ENCODE measurements around the gene MYBBP1A. TPM values are rescaled to one million over a fixed set of nuclear protein-coding genes. Genes with fewer than 3 reads are reported as not detected.

The MYBBP1A gene
- total RNA-seq, 2 experiments from 2014 or later: 58.0 to 58.2 TPM

DNA sequence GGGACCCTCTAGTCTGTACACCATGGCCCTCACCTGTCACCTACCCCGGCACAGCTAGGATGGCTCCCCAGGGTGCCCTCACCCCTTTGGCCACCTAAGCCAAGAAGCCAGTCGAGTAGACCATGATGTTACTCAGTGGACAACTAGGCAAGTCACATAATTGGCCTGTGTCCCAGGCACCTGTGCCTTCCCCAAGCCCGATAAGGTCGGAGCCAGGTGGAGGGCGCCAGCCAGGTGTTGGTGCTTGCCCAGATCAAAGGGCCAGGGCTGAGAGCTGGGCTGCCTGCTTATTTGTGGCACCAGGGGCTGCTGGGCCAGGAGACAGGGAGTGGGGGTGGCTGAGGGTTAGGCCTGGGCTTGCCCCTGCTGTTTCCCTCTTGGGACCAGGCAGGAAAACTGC lies 39.7 kb downstream of the MYBBP1A start:
- Histone ChIP-seq H3K27ac (ENCODE audit: low read depth in 1 of 2, low read length in 2 of 2) (no peak overlapping the region), H3K9me3 (ENCODE audit: control insufficient read depth in 1 of 2, insufficient read depth in 1 of 2, low read length in 2 of 2) (no peaks in the 10 kb centered on the region), H3K27me3 (ENCODE audit: control insufficient read depth in 1 of 2, insufficient read depth in 2 of 2, low read length in 2 of 2) (no peaks in the 10 kb centered on the region), H3K36me3 (ENCODE audit: insufficient read depth, low read length) (no peaks in the 10 kb centered on the region), H3K4me1 (ENCODE audit: insufficient read depth, low read length) (no peaks in the 10 kb centered on the region), H3K4me3 (ENCODE audit: low read length) (no peak overlapping the region)
- Mint-ChIP-seq H3K27ac (no peak overlapping the region), H3K36me3 (ENCODE audit: low read depth) (no peaks in the 10 kb centered on the region), H3K4me1 (ENCODE audit: low read depth) (no peaks in the 10 kb centered on the region), H3K4me3 (no peak overlapping the region), H3K9me3 (no peaks in the 10 kb centered on the region), H3K27me3 (no peaks in the 10 kb centered on the region)
- intact Hi-C loops (cut with DNase I, micrococcal nuclease): no loop called here
- no peak for ATAC-seq (ENCODE audit: poor library complexity)
- no peak for DNase-seq
- POLR2A ChIA-PET: no interaction called here
- CTCF ChIA-PET: no interaction called here
- TF ChIP-seq, protein P1, sequence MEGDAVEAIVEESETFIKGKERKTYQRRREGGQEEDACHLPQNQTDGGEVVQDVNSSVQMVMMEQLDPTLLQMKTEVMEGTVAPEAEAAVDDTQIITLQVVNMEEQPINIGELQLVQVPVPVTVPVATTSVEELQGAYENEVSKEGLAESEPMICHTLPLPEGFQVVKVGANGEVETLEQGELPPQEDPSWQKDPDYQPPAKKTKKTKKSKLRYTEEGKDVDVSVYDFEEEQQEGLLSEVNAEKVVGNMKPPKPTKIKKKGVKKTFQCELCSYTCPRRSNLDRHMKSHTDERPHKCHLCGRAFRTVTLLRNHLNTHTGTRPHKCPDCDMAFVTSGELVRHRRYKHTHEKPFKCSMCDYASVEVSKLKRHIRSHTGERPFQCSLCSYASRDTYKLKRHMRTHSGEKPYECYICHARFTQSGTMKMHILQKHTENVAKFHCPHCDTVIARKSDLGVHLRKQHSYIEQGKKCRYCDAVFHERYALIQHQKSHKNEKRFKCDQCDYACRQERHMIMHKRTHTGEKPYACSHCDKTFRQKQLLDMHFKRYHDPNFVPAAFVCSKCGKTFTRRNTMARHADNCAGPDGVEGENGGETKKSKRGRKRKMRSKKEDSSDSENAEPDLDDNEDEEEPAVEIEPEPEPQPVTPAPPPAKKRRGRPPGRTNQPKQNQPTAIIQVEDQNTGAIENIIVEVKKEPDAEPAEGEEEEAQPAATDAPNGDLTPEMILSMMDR (IDR thresholded peaks at IDR 0.05): no peak

DNA sequence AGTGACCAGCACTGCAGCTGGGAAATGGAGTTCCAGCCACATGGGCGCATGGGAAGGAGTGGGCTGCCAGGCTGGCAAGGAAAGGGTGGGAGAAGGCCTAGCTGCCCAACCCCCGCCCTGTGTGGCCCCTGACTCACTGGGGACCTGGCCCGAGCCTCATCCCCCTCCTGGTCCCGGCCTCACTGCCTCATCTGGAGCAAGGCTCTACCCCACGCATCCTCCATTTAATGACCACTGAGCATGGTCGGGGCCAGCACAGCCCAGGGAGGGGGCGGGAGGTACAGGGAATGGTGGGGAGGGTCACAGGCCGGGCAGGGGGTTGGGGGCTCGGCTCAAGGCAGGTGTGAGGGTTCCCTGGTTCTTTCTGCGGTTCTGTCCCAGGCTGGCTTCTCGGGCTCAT lies 40.4 kb downstream of the MYBBP1A start:
- Mint-ChIP-seq H3K36me3 (ENCODE audit: low read depth) (no peaks in the 10 kb centered on the region), H3K4me1 (ENCODE audit: low read depth) (peaks cover under 1% of the 10 kb centered on the region), H3K27ac (no peak overlapping the region), H3K4me3 (no peak overlapping the region), H3K27me3 (no peaks in the 10 kb centered on the region), H3K9me3 (no peaks in the 10 kb centered on the region)
- Histone ChIP-seq H3K27me3 (ENCODE audit: control insufficient read depth in 1 of 2, insufficient read depth in 2 of 2, low read length in 2 of 2) (no peaks in the 10 kb centered on the region), H3K9me3 (ENCODE audit: control insufficient read depth in 1 of 2, insufficient read depth in 1 of 2, low read length in 2 of 2) (no peaks in the 10 kb centered on the region), H3K27ac (ENCODE audit: low read depth in 1 of 2, low read length in 2 of 2) (no peak overlapping the region), H3K4me3 (ENCODE audit: low read length) (no peak overlapping the region), H3K4me1 (ENCODE audit: insufficient read depth, low read length) (peaks cover 3% of the 10 kb centered on the region), H3K36me3 (ENCODE audit: insufficient read depth, low read length) (no peaks in the 10 kb centered on the region)
- CTCF ChIA-PET: no interaction called here
- ATAC-seq (ENCODE audit: poor library complexity) (no peak), DNase-seq (no peak)
- POLR2A ChIA-PET: no interaction called here
- TF ChIP-seq, protein P1 (IDR thresholded peaks at IDR 0.05): no peak
- intact Hi-C loops (cut with DNase I, micrococcal nuclease): no loop called here

DNA sequence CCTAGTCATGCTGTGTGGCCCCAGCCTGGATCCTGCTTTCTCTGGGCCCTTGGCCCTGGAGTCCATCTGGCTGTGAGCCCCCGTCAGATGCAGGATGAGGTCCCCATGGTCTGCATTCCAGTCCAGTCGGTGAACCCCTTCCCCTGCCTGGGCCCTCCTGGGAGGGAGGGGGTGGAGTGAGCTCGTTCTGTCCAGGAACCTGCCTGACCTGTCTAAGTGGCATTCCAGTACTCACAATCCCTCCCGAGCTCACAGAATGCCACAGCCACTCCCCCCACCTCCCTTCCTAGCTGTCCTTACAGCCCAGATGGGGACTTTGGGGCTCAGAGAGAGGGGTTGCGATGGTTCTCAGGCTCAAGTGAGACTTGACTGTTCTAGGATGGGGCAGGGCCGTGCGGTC lies 41.0 kb downstream of the MYBBP1A start:
- Mint-ChIP-seq H3K27me3 (no peaks in the 10 kb centered on the region), H3K36me3 (ENCODE audit: low read depth) (no peaks in the 10 kb centered on the region), H3K9me3 (no peaks in the 10 kb centered on the region), H3K4me3 (no peak overlapping the region), H3K27ac (no peak overlapping the region), H3K4me1 (ENCODE audit: low read depth) (peaks cover 6% of the 10 kb centered on the region)
- Histone ChIP-seq H3K27ac (ENCODE audit: low read depth in 1 of 2, low read length in 2 of 2) (no peak overlapping the region), H3K9me3 (ENCODE audit: control insufficient read depth in 1 of 2, insufficient read depth in 1 of 2, low read length in 2 of 2) (no peaks in the 10 kb centered on the region), H3K4me3 (ENCODE audit: low read length) (no peak overlapping the region), H3K36me3 (ENCODE audit: insufficient read depth, low read length) (no peaks in the 10 kb centered on the region), H3K4me1 (ENCODE audit: insufficient read depth, low read length) (peaks cover 9% of the 10 kb centered on the region), H3K27me3 (ENCODE audit: control insufficient read depth in 1 of 2, insufficient read depth in 2 of 2, low read length in 2 of 2) (no peaks in the 10 kb centered on the region)
- intact Hi-C loops (cut with DNase I, micrococcal nuclease): no loop called here
- ChIA-PET CTCF (no interaction called here), POLR2A (no interaction called here)
- TF ChIP-seq, protein P1 (IDR thresholded peaks at IDR 0.05): no peak
- no peak for ATAC-seq (ENCODE audit: poor library complexity)
- DNase-seq: no peak
